K562 (cell line): ENCODE data around the gene FRMD3.

ENCODE experiments used
- ATF1 ChIP-seq, 2 experiments: fragments of 450-650 bp in 1 of 2; IDR thresholded peaks; 2 replicates each; pipeline ENCODE4 v1.6.1; 2016; ENCODE audit warnings: missing compliant biosample characterization in 1 of 2, missing genetic modification characterization in 1 of 2
- MTA2 ChIP-seq: fragments of 450-650 bp; IDR thresholded peaks from 2 replicates; pipeline ENCODE4 v1.6.1; 2016; ENCODE audit warnings: low read depth
- TF ChIP-seq, protein P1 (sequence below): sonication (generic); formaldehyde crosslinking; IDR thresholded peaks from 2 replicates; pipeline ENCODE4 v1.8.1; 2023; ENCODE audit warnings: mild to moderate bottlenecking, missing genetic modification reagents, moderate library complexity
- TF ChIP-seq, protein P2 (sequence below), 2 experiments: fragments of 450-650 bp; formaldehyde crosslinking in 1 of 2; IDR thresholded peaks; 2 replicates each; pipeline versions ENCODE4 v1.4.0 to v1.6.1; 2014 to 2020; ENCODE audit warnings: mild to moderate bottlenecking in 2 of 2, borderline replicate concordance in 1 of 2, low read depth in 1 of 2

DNA sequence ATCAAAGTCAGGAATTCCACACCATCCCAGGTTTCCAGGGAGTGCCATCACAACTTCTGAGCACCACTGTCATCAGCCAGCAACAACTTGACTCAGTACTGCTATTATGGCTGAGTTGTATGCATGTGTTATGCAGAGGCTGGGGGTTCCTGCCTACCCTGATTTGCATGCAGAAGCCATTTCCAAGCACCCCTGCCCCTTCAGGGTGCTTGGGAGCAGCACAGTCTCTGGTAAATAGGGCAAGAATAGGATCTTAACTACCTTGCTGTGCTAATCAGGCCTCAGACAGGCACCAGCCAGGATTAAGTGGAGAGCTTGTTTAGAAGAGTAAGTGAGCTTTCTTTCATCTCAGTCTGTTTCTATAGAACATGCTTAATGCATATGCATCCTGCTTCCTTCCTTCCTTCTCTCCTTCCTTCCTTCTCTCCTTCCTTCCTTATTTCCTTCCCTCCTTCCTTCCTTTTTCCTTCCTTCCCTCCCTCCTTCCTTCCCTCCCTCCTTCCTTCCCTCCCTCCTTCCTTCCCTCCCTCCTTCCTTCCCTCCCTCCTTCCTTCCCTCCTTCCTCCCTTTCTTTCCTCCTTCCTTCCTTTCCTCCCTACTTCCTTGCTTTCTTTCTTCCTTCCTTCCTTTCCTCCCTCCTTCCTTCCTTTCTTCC, 175.7 kb downstream of the FRMD3 start:
- TF ChIP-seq ATF1 (CRISPR knock-in tag; IDR thresholded peaks at IDR 0.05) (no peak), ATF1 (tag; IDR thresholded peaks at IDR 0.05) (no peak), MTA2 (no peak)
- TF ChIP-seq, protein P1, sequence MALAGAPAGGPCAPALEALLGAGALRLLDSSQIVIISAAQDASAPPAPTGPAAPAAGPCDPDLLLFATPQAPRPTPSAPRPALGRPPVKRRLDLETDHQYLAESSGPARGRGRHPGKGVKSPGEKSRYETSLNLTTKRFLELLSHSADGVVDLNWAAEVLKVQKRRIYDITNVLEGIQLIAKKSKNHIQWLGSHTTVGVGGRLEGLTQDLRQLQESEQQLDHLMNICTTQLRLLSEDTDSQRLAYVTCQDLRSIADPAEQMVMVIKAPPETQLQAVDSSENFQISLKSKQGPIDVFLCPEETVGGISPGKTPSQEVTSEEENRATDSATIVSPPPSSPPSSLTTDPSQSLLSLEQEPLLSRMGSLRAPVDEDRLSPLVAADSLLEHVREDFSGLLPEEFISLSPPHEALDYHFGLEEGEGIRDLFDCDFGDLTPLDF = no peak
- TF ChIP-seq, protein P2, sequence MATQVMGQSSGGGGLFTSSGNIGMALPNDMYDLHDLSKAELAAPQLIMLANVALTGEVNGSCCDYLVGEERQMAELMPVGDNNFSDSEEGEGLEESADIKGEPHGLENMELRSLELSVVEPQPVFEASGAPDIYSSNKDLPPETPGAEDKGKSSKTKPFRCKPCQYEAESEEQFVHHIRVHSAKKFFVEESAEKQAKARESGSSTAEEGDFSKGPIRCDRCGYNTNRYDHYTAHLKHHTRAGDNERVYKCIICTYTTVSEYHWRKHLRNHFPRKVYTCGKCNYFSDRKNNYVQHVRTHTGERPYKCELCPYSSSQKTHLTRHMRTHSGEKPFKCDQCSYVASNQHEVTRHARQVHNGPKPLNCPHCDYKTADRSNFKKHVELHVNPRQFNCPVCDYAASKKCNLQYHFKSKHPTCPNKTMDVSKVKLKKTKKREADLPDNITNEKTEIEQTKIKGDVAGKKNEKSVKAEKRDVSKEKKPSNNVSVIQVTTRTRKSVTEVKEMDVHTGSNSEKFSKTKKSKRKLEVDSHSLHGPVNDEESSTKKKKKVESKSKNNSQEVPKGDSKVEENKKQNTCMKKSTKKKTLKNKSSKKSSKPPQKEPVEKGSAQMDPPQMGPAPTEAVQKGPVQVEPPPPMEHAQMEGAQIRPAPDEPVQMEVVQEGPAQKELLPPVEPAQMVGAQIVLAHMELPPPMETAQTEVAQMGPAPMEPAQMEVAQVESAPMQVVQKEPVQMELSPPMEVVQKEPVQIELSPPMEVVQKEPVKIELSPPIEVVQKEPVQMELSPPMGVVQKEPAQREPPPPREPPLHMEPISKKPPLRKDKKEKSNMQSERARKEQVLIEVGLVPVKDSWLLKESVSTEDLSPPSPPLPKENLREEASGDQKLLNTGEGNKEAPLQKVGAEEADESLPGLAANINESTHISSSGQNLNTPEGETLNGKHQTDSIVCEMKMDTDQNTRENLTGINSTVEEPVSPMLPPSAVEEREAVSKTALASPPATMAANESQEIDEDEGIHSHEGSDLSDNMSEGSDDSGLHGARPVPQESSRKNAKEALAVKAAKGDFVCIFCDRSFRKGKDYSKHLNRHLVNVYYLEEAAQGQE (IDR thresholded peaks at IDR 0.05; ENCODE audit: borderline replicate concordance) = no peak
- TF ChIP-seq, protein P2 (CRISPR knock-in tag; IDR thresholded peaks at IDR 0.05; ENCODE audit: low read depth) = no peak
